HEK293 (cell line): ENCODE measurements around the gene PC.

ENCODE experiments used
- CTCF ChIA-PET: fragments of 350-600 bp; formaldehyde crosslinking; extraction: SDS; loops from one replicate; lab custom pipeline; 2021; ENCODE audit warnings: antibody characterized with exemption; lab: Yijun Ruan, JAX
- POLR2A ChIA-PET: fragments of 300-600 bp; formaldehyde crosslinking; extraction: SDS; loops from one replicate; lab custom pipeline; 2020; ENCODE audit warnings: antibody characterized with exemption, inconsistent platforms; lab: Yijun Ruan, JAX
- H3K27ac ChIP-seq: fragments of 200-500 bp; sonication (Bioruptor generic); 2 replicates; pipeline ENCODE4 v1.5.1; 2014; ENCODE audit warnings: low read depth, low read length, control low read depth, inconsistent platforms; ENCODE audit errors: extremely low read depth
- H3K36me3 ChIP-seq, 2 experiments: fragments of 200-500 bp in 1 of 2; sonication (Bioruptor generic) in 1 of 2; 1 replicate in 1 of 2; 2 replicates in 1 of 2; pipeline ENCODE4 v1.5.1; 2014 to 2017; ENCODE audit warnings: inconsistent platforms in 2 of 2, low read length in 2 of 2; ENCODE audit not compliant: control insufficient read depth in 2 of 2, insufficient read depth in 1 of 2
- H3K4me1 ChIP-seq: fragments of 200-500 bp; sonication (Bioruptor generic); 2 replicates; pipeline ENCODE4 v1.5.1; 2014; ENCODE audit warnings: mild to moderate bottlenecking, low read length, inconsistent platforms; ENCODE audit not compliant: control insufficient read depth, insufficient read depth
- H3K4me3 ChIP-seq: 2 replicates; pipeline ENCODE4 v1.5.1; 2011; ENCODE audit warnings: low read depth, mild to moderate bottlenecking, control low read depth, low read length, moderate library complexity
- H3K9me3 ChIP-seq: fragments of 200-500 bp; sonication (Bioruptor generic); 2 replicates; pipeline ENCODE4 v1.5.1; 2014; ENCODE audit warnings: low read depth, low read length, inconsistent platforms; ENCODE audit not compliant: control insufficient read depth, insufficient read depth
- GLIS1 ChIP-seq: fragments of 450-650 bp; formaldehyde crosslinking; IDR thresholded peaks from 2 replicates; pipeline ENCODE4 v1.5.1; 2016; ENCODE audit warnings: missing biosample characterization, missing genetic modification characterization
- KLF10 ChIP-seq: fragments of 450-650 bp; IDR thresholded peaks from 2 replicates; pipeline ENCODE4 v1.5.1; 2018; ENCODE audit warnings: missing biosample characterization, mild to moderate bottlenecking, missing genetic modification characterization
- OSR2 ChIP-seq: fragments of 450-650 bp; formaldehyde crosslinking; IDR thresholded peaks from 2 replicates; pipeline ENCODE4 v1.5.1; 2016; ENCODE audit warnings: missing biosample characterization, missing genetic modification characterization
- ZBTB17 ChIP-seq: fragments of 450-650 bp; formaldehyde crosslinking; IDR thresholded peaks from 2 replicates; pipeline ENCODE4 v1.5.1; 2016; ENCODE audit warnings: missing biosample characterization, missing genetic modification characterization
- ZBTB48 ChIP-seq: fragments of 450-650 bp; formaldehyde crosslinking; IDR thresholded peaks from 2 replicates; pipeline ENCODE4 v1.5.1; 2016; ENCODE audit warnings: missing biosample characterization, missing genetic modification characterization
- ZNF112 ChIP-seq: fragments of 450-650 bp; formaldehyde crosslinking; IDR thresholded peaks from 2 replicates; pipeline ENCODE4 v1.5.0; 2017; ENCODE audit warnings: missing biosample characterization, missing genetic modification characterization
- ZNF146 ChIP-seq: fragments of 450-650 bp; formaldehyde crosslinking; IDR thresholded peaks from 2 replicates; pipeline ENCODE4 v1.5.1; 2016; ENCODE audit warnings: missing biosample characterization, missing genetic modification characterization
- ZNF23 ChIP-seq: fragments of 450-650 bp; formaldehyde crosslinking; IDR thresholded peaks from 2 replicates; pipeline ENCODE4 v1.5.1; 2016; ENCODE audit warnings: missing biosample characterization, missing genetic modification characterization, borderline replicate concordance
- ZNF266 ChIP-seq: fragments of 450-650 bp; formaldehyde crosslinking; IDR thresholded peaks from 2 replicates; pipeline ENCODE4 v1.5.1; 2016; ENCODE audit warnings: missing biosample characterization, missing genetic modification characterization, low read depth
- ZNF423 ChIP-seq: fragments of 450-650 bp; formaldehyde crosslinking; IDR thresholded peaks from 2 replicates; pipeline ENCODE4 v1.5.1; 2016; ENCODE audit warnings: missing biosample characterization, missing genetic modification characterization
- ZNF530 ChIP-seq: fragments of 450-650 bp; formaldehyde crosslinking; IDR thresholded peaks from 2 replicates; pipeline ENCODE4 v1.5.1; 2016; ENCODE audit warnings: low read depth, missing biosample characterization, missing genetic modification characterization
- ZNF585B ChIP-seq: fragments of 450-650 bp; formaldehyde crosslinking; IDR thresholded peaks from 2 replicates; pipeline ENCODE4 v1.5.1; 2016; ENCODE audit warnings: missing biosample characterization, missing genetic modification characterization
- ZNF610 ChIP-seq: fragments of 450-650 bp; formaldehyde crosslinking; IDR thresholded peaks from 2 replicates; pipeline ENCODE4 v1.5.1; 2016; ENCODE audit warnings: missing biosample characterization, missing genetic modification characterization, borderline replicate concordance
- ZNF664 ChIP-seq: fragments of 450-650 bp; formaldehyde crosslinking; IDR thresholded peaks from 2 replicates; pipeline ENCODE4 v1.5.1; 2016; ENCODE audit warnings: missing biosample characterization, missing genetic modification characterization
- ZNF707 ChIP-seq: fragments of 450-650 bp; formaldehyde crosslinking; IDR thresholded peaks from 2 replicates; pipeline ENCODE4 v1.5.1; 2016; ENCODE audit warnings: missing biosample characterization, missing genetic modification characterization
- ZNF830 ChIP-seq: fragments of 450-650 bp; IDR thresholded peaks from 2 replicates; pipeline ENCODE4 v1.5.0; 2018; ENCODE audit warnings: missing biosample characterization, missing genetic modification characterization, low read depth, mild to moderate bottlenecking, moderate library complexity
- ZNF837 ChIP-seq: fragments of 450-650 bp; formaldehyde crosslinking; IDR thresholded peaks from 2 replicates; pipeline ENCODE4 v1.5.1; 2016; ENCODE audit warnings: missing biosample characterization, missing genetic modification characterization
- TF ChIP-seq, protein P1 (sequence below): fragments of 450-650 bp; formaldehyde crosslinking; IDR thresholded peaks from 2 replicates; pipeline ENCODE4 v1.5.1; 2016; ENCODE audit warnings: missing biosample characterization, missing genetic modification characterization
- TF ChIP-seq, protein P2 (sequence below): fragments of 450-650 bp; formaldehyde crosslinking; IDR thresholded peaks from 2 replicates; pipeline ENCODE4 v1.5.1; 2016; ENCODE audit warnings: missing biosample characterization, missing genetic modification characterization, borderline replicate concordance
- TF ChIP-seq, protein P3 (sequence below): fragments of 450-650 bp; formaldehyde crosslinking; IDR thresholded peaks from 2 replicates; pipeline ENCODE4 v1.5.0; 2017; ENCODE audit warnings: missing biosample characterization, missing genetic modification characterization, borderline replicate concordance
- TF ChIP-seq, protein P4 (sequence below): fragments of 450-650 bp; formaldehyde crosslinking; IDR thresholded peaks from 2 replicates; pipeline ENCODE4 v1.5.1; 2016; ENCODE audit warnings: missing biosample characterization, missing genetic modification characterization
- TF ChIP-seq, protein P5 (sequence below): fragments of 450-650 bp; formaldehyde crosslinking; IDR thresholded peaks from 2 replicates; pipeline ENCODE4 v1.5.1; 2016; ENCODE audit warnings: missing biosample characterization, missing genetic modification characterization

PC gene

DNA sequence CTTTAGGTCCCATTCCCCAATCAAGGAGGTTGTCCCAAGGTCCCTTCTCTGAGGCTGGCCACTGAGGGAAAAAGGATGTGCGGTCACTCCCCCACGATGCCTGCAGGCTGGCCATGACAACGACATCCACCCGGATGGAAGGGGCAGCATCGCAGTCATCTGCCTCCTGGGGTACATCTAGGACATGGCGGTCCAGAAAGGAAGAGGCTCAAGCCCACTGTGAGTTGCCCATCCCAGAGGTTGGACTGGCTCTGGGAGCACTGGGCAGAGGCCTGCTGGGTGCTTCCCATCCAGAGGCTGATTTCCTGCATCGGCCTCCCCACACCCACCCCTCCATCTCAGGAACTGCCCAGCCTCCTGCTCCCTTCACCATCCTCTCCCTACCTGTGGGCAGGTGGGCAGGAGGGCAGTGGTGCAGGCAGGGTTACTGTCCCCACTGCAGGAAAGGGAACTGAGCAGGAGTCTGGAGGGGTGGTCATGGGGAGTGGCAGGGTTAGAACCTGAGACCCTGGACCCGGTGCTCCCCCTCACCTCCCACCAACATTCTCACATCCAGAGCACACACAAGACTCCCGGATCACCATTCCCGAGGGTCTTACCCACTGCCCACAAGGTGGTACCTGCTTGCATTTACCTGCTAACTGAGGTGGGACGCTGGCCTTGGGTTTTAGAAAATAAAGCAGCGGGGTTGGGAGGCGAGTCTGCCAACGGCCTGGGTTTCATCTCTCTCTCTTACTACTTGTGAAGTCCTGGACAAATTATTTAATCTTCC lies 110.5 kb downstream of the PC start:
- CTCF ChIA-PET = interaction anchor here (0.6 kb wide), 1 partner anchor 18 kb away, joined by 4 read pairs; no protein-coding TSS in a partner anchor
- no peak for TF ChIP-seq ZBTB48 (tag by site-specific recombination)
- no peak for TF ChIP-seq KLF10 (tag by site-specific recombination)
- no peak for TF ChIP-seq ZNF707
- no peak for TF ChIP-seq ZNF423 (tag by site-specific recombination)
- TF ChIP-seq, protein P1, sequence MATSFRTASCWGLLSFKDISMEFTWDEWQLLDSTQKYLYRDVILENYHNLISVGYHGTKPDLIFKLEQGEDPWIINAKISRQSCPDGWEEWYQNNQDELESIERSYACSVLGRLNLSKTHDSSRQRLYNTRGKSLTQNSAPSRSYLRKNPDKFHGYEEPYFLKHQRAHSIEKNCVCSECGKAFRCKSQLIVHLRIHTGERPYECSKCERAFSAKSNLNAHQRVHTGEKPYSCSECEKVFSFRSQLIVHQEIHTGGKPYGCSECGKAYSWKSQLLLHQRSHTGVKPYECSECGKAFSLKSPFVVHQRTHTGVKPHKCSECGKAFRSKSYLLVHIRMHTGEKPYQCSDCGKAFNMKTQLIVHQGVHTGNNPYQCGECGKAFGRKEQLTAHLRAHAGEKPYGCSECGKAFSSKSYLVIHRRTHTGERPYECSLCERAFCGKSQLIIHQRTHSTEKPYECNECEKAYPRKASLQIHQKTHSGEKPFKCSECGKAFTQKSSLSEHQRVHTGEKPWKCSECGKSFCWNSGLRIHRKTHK (tag by site-specific recombination) = no peak
- TF ChIP-seq ZNF146 (tag by site-specific recombination) = no peak
- TF ChIP-seq, protein P2, sequence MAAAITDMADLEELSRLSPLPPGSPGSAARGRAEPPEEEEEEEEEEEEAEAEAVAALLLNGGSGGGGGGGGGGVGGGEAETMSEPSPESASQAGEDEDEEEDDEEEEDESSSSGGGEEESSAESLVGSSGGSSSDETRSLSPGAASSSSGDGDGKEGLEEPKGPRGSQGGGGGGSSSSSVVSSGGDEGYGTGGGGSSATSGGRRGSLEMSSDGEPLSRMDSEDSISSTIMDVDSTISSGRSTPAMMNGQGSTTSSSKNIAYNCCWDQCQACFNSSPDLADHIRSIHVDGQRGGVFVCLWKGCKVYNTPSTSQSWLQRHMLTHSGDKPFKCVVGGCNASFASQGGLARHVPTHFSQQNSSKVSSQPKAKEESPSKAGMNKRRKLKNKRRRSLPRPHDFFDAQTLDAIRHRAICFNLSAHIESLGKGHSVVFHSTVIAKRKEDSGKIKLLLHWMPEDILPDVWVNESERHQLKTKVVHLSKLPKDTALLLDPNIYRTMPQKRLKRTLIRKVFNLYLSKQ = no peak
- TF ChIP-seq ZNF112 (tag by site-specific recombination) = no peak
- no peak for TF ChIP-seq ZNF664
- no peak for TF ChIP-seq ZNF610 (tag by site-specific recombination)
- TF ChIP-seq ZNF830 (tag by site-specific recombination) = no peak
- no peak for TF ChIP-seq ZNF266 (tag by site-specific recombination)
- no peak for TF ChIP-seq ZNF585B (tag by site-specific recombination)
- POLR2A ChIA-PET = no interaction called here
- Histone ChIP-seq H3K4me3 (no peak overlapping the region), H3K9me3 (no peaks in the 10 kb centered on the region), H3K36me3 (peaks cover 0 to 61% of the 10 kb centered on the region in 2 experiments; a peak in 1 of 3 replicates), H3K4me1 (no peaks in the 10 kb centered on the region), H3K27ac (no peak overlapping the region)

DNA sequence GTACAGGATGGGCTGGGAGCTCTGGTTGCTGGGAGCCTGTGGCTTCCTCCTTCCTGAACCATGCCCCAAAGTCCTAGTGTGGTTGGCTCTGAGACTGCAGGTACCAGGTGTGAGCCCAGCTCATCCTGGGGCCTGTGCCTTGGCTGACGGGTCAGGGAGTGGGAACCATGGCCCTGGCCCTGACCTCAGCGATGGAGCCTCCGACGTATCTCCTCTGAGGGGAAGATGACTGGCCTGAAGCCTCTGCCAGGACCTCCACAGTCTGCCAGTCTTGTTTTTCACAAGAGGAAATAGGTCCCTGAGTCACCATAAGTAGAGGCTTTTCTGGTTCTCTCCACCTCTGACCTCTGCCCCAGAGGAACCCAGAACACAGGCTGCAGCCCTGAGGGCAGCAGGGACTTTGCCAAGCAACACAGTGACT lies 111.5 kb downstream of the PC start:
- ChIA-PET POLR2A (interaction anchor here (5.2 kb wide), 1 partner anchor 8 kb away, joined by 40 read pairs; no protein-coding TSS in a partner anchor), CTCF (interaction anchor here (0.5 to 0.7 kb wide), 2 partner anchors 128 to 254 kb away, joined by 3 to 4 read pairs; partner anchors contain the start of gene CCDC87)
- Histone ChIP-seq H3K9me3 (no peaks in the 10 kb centered on the region), H3K4me1 (no peaks in the 10 kb centered on the region), H3K27ac (no peak overlapping the region), H3K36me3 (peaks cover 0 to 61% of the 10 kb centered on the region in 2 experiments; a peak in 1 of 3 replicates), H3K4me3 (no peak overlapping the region)
- TF ChIP-seq GLIS1 (tag by site-specific recombination) (no peak), ZNF112 (tag by site-specific recombination) (no peak), ZNF837 (tag by site-specific recombination) (no peak), OSR2 (tag by site-specific recombination) (no peak), ZNF530 (tag by site-specific recombination) (no peak), ZNF23 (tag by site-specific recombination) (no peak), ZBTB17 (tag by site-specific recombination) (no peak)
- TF ChIP-seq, protein P3, sequence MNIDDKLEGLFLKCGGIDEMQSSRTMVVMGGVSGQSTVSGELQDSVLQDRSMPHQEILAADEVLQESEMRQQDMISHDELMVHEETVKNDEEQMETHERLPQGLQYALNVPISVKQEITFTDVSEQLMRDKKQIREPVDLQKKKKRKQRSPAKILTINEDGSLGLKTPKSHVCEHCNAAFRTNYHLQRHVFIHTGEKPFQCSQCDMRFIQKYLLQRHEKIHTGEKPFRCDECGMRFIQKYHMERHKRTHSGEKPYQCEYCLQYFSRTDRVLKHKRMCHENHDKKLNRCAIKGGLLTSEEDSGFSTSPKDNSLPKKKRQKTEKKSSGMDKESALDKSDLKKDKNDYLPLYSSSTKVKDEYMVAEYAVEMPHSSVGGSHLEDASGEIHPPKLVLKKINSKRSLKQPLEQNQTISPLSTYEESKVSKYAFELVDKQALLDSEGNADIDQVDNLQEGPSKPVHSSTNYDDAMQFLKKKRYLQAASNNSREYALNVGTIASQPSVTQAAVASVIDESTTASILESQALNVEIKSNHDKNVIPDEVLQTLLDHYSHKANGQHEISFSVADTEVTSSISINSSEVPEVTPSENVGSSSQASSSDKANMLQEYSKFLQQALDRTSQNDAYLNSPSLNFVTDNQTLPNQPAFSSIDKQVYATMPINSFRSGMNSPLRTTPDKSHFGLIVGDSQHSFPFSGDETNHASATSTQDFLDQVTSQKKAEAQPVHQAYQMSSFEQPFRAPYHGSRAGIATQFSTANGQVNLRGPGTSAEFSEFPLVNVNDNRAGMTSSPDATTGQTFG (tag by site-specific recombination) = no peak
- TF ChIP-seq, protein P4, sequence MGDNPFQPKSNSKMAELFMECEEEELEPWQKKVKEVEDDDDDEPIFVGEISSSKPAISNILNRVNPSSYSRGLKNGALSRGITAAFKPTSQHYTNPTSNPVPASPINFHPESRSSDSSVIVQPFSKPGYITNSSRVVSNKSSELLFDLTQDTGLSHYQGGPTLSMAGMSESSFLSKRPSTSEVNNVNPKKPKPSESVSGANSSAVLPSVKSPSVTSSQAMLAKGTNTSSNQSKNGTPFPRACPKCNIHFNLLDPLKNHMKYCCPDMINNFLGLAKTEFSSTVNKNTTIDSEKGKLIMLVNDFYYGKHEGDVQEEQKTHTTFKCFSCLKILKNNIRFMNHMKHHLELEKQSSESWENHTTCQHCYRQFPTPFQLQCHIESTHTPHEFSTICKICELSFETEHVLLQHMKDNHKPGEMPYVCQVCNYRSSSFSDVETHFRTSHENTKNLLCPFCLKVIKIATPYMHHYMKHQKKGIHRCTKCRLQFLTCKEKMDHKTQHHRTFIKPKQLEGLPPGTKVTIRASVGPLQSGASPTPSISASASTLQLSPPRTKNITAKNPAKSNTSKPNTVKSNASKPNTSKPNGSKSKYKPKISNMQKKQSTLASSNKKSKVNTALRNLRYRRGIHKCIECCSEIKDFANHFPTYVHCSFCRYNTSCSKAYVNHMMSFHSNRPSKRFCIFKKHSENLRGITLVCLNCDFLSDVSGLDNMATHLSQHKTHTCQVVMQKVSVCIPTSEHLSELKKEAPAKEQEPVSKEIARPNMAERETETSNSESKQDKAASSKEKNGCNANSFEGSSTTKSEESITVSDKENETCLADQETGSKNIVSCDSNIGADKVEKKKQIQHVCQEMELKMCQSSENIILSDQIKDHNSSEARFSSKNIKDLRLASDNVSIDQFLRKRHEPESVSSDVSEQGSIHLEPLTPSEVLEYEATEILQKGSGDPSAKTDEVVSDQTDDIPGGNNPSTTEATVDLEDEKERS (tag by site-specific recombination) = no peak
- TF ChIP-seq, protein P5, sequence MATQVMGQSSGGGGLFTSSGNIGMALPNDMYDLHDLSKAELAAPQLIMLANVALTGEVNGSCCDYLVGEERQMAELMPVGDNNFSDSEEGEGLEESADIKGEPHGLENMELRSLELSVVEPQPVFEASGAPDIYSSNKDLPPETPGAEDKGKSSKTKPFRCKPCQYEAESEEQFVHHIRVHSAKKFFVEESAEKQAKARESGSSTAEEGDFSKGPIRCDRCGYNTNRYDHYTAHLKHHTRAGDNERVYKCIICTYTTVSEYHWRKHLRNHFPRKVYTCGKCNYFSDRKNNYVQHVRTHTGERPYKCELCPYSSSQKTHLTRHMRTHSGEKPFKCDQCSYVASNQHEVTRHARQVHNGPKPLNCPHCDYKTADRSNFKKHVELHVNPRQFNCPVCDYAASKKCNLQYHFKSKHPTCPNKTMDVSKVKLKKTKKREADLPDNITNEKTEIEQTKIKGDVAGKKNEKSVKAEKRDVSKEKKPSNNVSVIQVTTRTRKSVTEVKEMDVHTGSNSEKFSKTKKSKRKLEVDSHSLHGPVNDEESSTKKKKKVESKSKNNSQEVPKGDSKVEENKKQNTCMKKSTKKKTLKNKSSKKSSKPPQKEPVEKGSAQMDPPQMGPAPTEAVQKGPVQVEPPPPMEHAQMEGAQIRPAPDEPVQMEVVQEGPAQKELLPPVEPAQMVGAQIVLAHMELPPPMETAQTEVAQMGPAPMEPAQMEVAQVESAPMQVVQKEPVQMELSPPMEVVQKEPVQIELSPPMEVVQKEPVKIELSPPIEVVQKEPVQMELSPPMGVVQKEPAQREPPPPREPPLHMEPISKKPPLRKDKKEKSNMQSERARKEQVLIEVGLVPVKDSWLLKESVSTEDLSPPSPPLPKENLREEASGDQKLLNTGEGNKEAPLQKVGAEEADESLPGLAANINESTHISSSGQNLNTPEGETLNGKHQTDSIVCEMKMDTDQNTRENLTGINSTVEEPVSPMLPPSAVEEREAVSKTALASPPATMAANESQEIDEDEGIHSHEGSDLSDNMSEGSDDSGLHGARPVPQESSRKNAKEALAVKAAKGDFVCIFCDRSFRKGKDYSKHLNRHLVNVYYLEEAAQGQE (tag by site-specific recombination) = no peak
